Measurements from ENCODE around the gene BTK.

BTK gene

GRCh38 chrX:101368800-101369199, 17.2 kb downstream of the BTK start:
- H3K4me3 ChIP-seq (replicated peaks; ENCODE audit: low read depth, low read length), result no peak overlapping the region
- DNase-seq (ENCODE audit: extremely low read depth, low read depth), result no peak
- TF ChIP-seq CTCF (IDR thresholded peaks at IDR 0.05; ENCODE audit: low read depth, low read length, missing control alignments), result no peak

- H3K4me3 ChIP-seq (replicated peaks; ENCODE audit: low read depth, low read length), result no peak overlapping the region
- no peak for TF ChIP-seq CTCF (IDR thresholded peaks at IDR 0.05; ENCODE audit: low read depth, low read length, missing control alignments)
- no peak for DNase-seq (ENCODE audit: extremely low read depth, low read depth)
These were observed 20.6 kb downstream of the BTK start for GRCh38 chrX:101365301-101365795.

- H3K4me3 ChIP-seq (replicated peaks; ENCODE audit: low read depth, low read length), result no peak overlapping the region
- TF ChIP-seq CTCF (IDR thresholded peaks at IDR 0.05; ENCODE audit: low read depth, low read length, missing control alignments), result no peak
- DNase-seq (ENCODE audit: extremely low read depth, low read depth), result no peak
These were observed 23.2 kb downstream of the BTK start for GRCh38 chrX:101362757-101363156.

- DNase-seq (ENCODE audit: extremely low read depth, low read depth), result no peak
- TF ChIP-seq CTCF (IDR thresholded peaks at IDR 0.05; ENCODE audit: low read depth, low read length, missing control alignments), result no peak
- no peak overlapping the region for H3K4me3 ChIP-seq (replicated peaks; ENCODE audit: low read depth, low read length)
These were observed 23.9 kb downstream of the BTK start for GRCh38 chrX:101362116-101362515.

- no peak for DNase-seq (ENCODE audit: extremely low read depth, low read depth)
- H3K4me3 ChIP-seq (replicated peaks; ENCODE audit: low read depth, low read length), result no peak overlapping the region
- no peak for TF ChIP-seq CTCF (IDR thresholded peaks at IDR 0.05; ENCODE audit: low read depth, low read length, missing control alignments)
These were observed 25.6 kb downstream of the BTK start for GRCh38 chrX:101360390-101360789.

GRCh38 chrX:101359966-101360365, 26.0 kb downstream of the BTK start:
- TF ChIP-seq CTCF (IDR thresholded peaks at IDR 0.05; ENCODE audit: low read depth, low read length, missing control alignments), result no peak
- no peak overlapping the region for H3K4me3 ChIP-seq (replicated peaks; ENCODE audit: low read depth, low read length)
- DNase-seq (ENCODE audit: extremely low read depth, low read depth), result no peak

- no peak overlapping the region for H3K4me3 ChIP-seq (replicated peaks; ENCODE audit: low read depth, low read length)
- peak; percentile 17 for TF ChIP-seq CTCF (IDR thresholded peaks at IDR 0.05; ENCODE audit: low read depth, low read length, missing control alignments)
- no peak for DNase-seq (ENCODE audit: extremely low read depth, low read depth)
These were observed 28.7 kb downstream of the BTK start for GRCh38 chrX:101357166-101357795.

Measured in HFF-Myc (cell line).